ENCODE results near the gene APBB2. TPM values are rescaled to one million over a fixed set of nuclear protein-coding genes. Genes with fewer than 3 reads are reported as not detected.
A peak's percentile ranks its signal among the peaks of the same experiment; 100 is the strongest.

The APBB2 gene
- total RNA-seq, 1 experiment from 2014 or later = 80.7 TPM

GRCh38 chr4:41103657-41104056 lies 110.7 kb downstream of the APBB2 start:
- TF ChIP-seq, protein P1, sequence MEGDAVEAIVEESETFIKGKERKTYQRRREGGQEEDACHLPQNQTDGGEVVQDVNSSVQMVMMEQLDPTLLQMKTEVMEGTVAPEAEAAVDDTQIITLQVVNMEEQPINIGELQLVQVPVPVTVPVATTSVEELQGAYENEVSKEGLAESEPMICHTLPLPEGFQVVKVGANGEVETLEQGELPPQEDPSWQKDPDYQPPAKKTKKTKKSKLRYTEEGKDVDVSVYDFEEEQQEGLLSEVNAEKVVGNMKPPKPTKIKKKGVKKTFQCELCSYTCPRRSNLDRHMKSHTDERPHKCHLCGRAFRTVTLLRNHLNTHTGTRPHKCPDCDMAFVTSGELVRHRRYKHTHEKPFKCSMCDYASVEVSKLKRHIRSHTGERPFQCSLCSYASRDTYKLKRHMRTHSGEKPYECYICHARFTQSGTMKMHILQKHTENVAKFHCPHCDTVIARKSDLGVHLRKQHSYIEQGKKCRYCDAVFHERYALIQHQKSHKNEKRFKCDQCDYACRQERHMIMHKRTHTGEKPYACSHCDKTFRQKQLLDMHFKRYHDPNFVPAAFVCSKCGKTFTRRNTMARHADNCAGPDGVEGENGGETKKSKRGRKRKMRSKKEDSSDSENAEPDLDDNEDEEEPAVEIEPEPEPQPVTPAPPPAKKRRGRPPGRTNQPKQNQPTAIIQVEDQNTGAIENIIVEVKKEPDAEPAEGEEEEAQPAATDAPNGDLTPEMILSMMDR (IDR thresholded peaks at IDR 0.05; ENCODE audit: insufficient read depth in 1 of 2, low read depth in 1 of 2, low read length in 1 of 2, severe bottlenecking in 1 of 2, unreplicated experiment in 1 of 2) = no peak
- no TSS peak for BruUV-seq (replicated peaks)
- no peak for DNase-seq
- Mint-ChIP-seq H3K4me3 (ENCODE audit: unreplicated experiment) (no peak overlapping the region), H3K27ac (ENCODE audit: unreplicated experiment) (no peak overlapping the region), H3K9me3 (ENCODE audit: unreplicated experiment) (no peaks in the 10 kb centered on the region), H3K4me1 (ENCODE audit: low read depth, unreplicated experiment) (peaks cover 2% of the 10 kb centered on the region), H3K36me3 (ENCODE audit: insufficient read depth, unreplicated experiment) (peaks cover 8% of the 10 kb centered on the region), H3K27me3 (ENCODE audit: insufficient read depth, unreplicated experiment) (no peaks in the 10 kb centered on the region)
- no peaks in the 10 kb centered on the region for H3K36me3 ChIP-seq (ENCODE audit: control insufficient read depth, insufficient read depth, low read length)
- H3K9me3 ChIP-seq = no peaks in the 10 kb centered on the region
- POLR2A ChIA-PET = no interaction called here
- H3K4me3 ChIP-seq (ENCODE audit: low read depth, low read length) = no peak overlapping the region
- CTCF ChIA-PET = no interaction called here
- intact Hi-C loops (cut with micrococcal nuclease; ENCODE audit: unreplicated experiment) = no loop called here
- H3K4me1 ChIP-seq = peaks cover 16% of the 10 kb centered on the region
- no peaks in the 10 kb centered on the region for H3K27me3 ChIP-seq (replicated peaks; ENCODE audit: control insufficient read depth, insufficient read depth, low read length)

- POLR2A ChIA-PET = no interaction called here
- TF ChIP-seq, protein P1 (IDR thresholded peaks at IDR 0.05; ENCODE audit: insufficient read depth in 1 of 2, low read depth in 1 of 2, low read length in 1 of 2, severe bottlenecking in 1 of 2, unreplicated experiment in 1 of 2) = no peak
- no peaks in the 10 kb centered on the region for H3K4me1 Mint-ChIP-seq (ENCODE audit: low read depth, unreplicated experiment)
These were observed 111.8 kb downstream of the APBB2 start for GRCh38 chr4:41102414-41103092.

GRCh38 chr4:41098093-41099048 lies 116.0 kb downstream of the APBB2 start:
- Mint-ChIP-seq H3K27ac (ENCODE audit: unreplicated experiment) (peak overlapping the region; percentile 43), H3K4me3 (ENCODE audit: unreplicated experiment) (no peak overlapping the region), H3K27me3 (ENCODE audit: insufficient read depth, unreplicated experiment) (no peaks in the 10 kb centered on the region), H3K36me3 (ENCODE audit: insufficient read depth, unreplicated experiment) (peaks cover 17% of the 10 kb centered on the region), H3K9me3 (ENCODE audit: unreplicated experiment) (no peaks in the 10 kb centered on the region), H3K4me1 (ENCODE audit: low read depth, unreplicated experiment) (peaks cover 14% of the 10 kb centered on the region)
- ChIA-PET POLR2A (no interaction called here), CTCF (no interaction called here)
- DNase-seq = no peak
- no peaks in the 10 kb centered on the region for H3K9me3 ChIP-seq
- intact Hi-C loops (cut with micrococcal nuclease; ENCODE audit: unreplicated experiment) = no loop called here
- no peaks in the 10 kb centered on the region for H3K36me3 ChIP-seq (ENCODE audit: control insufficient read depth, insufficient read depth, low read length)
- BruUV-seq (replicated peaks) = no TSS peak
- no peaks in the 10 kb centered on the region for H3K27me3 ChIP-seq (replicated peaks; ENCODE audit: control insufficient read depth, insufficient read depth, low read length)
- H3K4me1 ChIP-seq = peaks cover 4% of the 10 kb centered on the region
- H3K4me3 ChIP-seq (ENCODE audit: low read depth, low read length) = no peak overlapping the region
- TF ChIP-seq, protein P1 (IDR thresholded peaks at IDR 0.05; ENCODE audit: insufficient read depth in 1 of 2, low read depth in 1 of 2, low read length in 1 of 2, severe bottlenecking in 1 of 2, unreplicated experiment in 1 of 2) = no peak

More at GRCh38 chr4:41102414-41103092, 111.8 kb downstream of the APBB2 start:
- intact Hi-C loops (cut with micrococcal nuclease; ENCODE audit: unreplicated experiment) = no loop called here
- Mint-ChIP-seq H3K9me3 (ENCODE audit: unreplicated experiment) (no peaks in the 10 kb centered on the region), H3K4me3 (ENCODE audit: unreplicated experiment) (no peak overlapping the region), H3K27me3 (ENCODE audit: insufficient read depth, unreplicated experiment) (no peaks in the 10 kb centered on the region), H3K36me3 (ENCODE audit: insufficient read depth, unreplicated experiment) (peaks cover 8% of the 10 kb centered on the region), H3K27ac (ENCODE audit: unreplicated experiment) (no peak overlapping the region)
- peaks cover 16% of the 10 kb centered on the region for H3K4me1 ChIP-seq
- CTCF ChIA-PET = no interaction called here
- H3K36me3 ChIP-seq (ENCODE audit: control insufficient read depth, insufficient read depth, low read length) = no peaks in the 10 kb centered on the region
- BruUV-seq (replicated peaks) = no TSS peak
- no peak overlapping the region for H3K4me3 ChIP-seq (ENCODE audit: low read depth, low read length)
- H3K27me3 ChIP-seq (replicated peaks; ENCODE audit: control insufficient read depth, insufficient read depth, low read length) = no peaks in the 10 kb centered on the region
- no peaks in the 10 kb centered on the region for H3K9me3 ChIP-seq
- DNase-seq = no peak

All from Caco-2 (cell line).